GM23338 (cell line): ENCODE data around the gene ENTPD5.

ENCODE experiments used
- CREB1 ChIP-seq: fragments of 250-450 bp; sonication (Bioruptor Pico); IDR thresholded peaks from 2 replicates; pipeline ENCODE4 v1.5.0; 2020; ENCODE audit warnings: low read depth, mild to moderate bottlenecking, moderate library complexity
- EZH2 ChIP-seq: fragments of 200-600 bp; sonication (generic); IDR thresholded peaks from one replicate; pipeline ENCODE4 v1.8.0; 2017; ENCODE audit warnings: antibody characterized with exemption, mild to moderate bottlenecking, low read depth; ENCODE audit not compliant: unreplicated experiment
- EZH2phosphoT487 ChIP-seq: fragments of 200-600 bp; sonication (generic); IDR thresholded peaks from one replicate; pipeline ENCODE4 v1.8.1; 2018; ENCODE audit warnings: antibody characterized with exemption; ENCODE audit not compliant: unreplicated experiment
- JUNB ChIP-seq: IDR thresholded peaks from one replicate; pipeline ENCODE4 v1.6.1; 2016; ENCODE audit warnings: antibody characterized with exemption; ENCODE audit not compliant: unreplicated experiment
- NANOG ChIP-seq: IDR thresholded peaks from 2 replicates; pipeline ENCODE4 v1.6.1; 2016; ENCODE audit warnings: antibody characterized with exemption, borderline replicate concordance
- POLR2AphosphoS5 ChIP-seq: IDR thresholded peaks from 2 replicates; pipeline ENCODE4 v1.6.1; 2016; ENCODE audit warnings: antibody characterized with exemption, low read depth
- STAT1 ChIP-seq: IDR thresholded peaks from one replicate; pipeline ENCODE4 v1.6.1; 2016; ENCODE audit warnings: antibody characterized with exemption; ENCODE audit not compliant: unreplicated experiment
- ZNF114 ChIP-seq: fragments of 250-450 bp; sonication (Bioruptor Pico); IDR thresholded peaks from 2 replicates; pipeline ENCODE4 v1.5.0; 2020; ENCODE audit warnings: mild to moderate bottlenecking, moderate library complexity
- ZNF331 ChIP-seq: fragments of 250-450 bp; sonication (Bioruptor Pico); IDR thresholded peaks from 2 replicates; pipeline ENCODE4 v1.5.0; 2020; ENCODE audit warnings: low read depth, mild to moderate bottlenecking, moderate library complexity
- TF ChIP-seq, protein P1 (sequence below), 2 experiments: fragments of 200-600 bp in 1 of 2; sonication (generic) in 1 of 2; conservative IDR thresholded peaks; 2 replicates each; pipeline versions ENCODE4 v1.5.1 to v1.6.1; 2016 to 2017; ENCODE audit warnings: antibody characterized with exemption in 2 of 2, low read depth in 2 of 2, mild to moderate bottlenecking in 2 of 2, moderate library complexity in 1 of 2
- TF ChIP-seq, protein P2 (sequence below): IDR thresholded peaks from one replicate; pipeline ENCODE4 v1.6.1; 2018; ENCODE audit warnings: antibody characterized with exemption; ENCODE audit not compliant: unreplicated experiment
- TF ChIP-seq, protein P3 (sequence below): IDR thresholded peaks from 2 replicates; pipeline ENCODE4 v1.6.1; 2016; ENCODE audit warnings: antibody characterized with exemption
- TF ChIP-seq, protein P4 (sequence below): fragments of 250-450 bp; sonication (Bioruptor Pico); IDR thresholded peaks from 2 replicates; pipeline ENCODE4 v1.5.0; 2020; ENCODE audit warnings: mild to moderate bottlenecking, moderate library complexity

DNA sequence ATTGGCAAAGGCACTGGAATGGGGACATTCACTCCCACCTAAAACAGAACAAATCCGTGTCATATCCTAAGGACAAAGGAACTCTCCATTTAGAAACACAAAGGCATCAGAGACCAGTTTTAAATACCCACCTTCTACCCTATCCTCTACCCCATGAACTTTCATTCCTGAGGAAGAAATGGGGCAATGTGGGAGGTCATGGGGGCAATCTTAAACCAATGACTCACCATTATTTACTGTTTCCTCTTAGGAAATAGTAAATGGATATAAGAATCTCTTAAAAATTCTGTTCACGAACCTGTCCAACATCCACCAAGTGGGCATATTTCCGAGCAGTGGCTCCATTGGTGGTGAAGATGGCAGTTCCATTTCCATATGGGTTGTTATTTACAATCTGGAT lies 45.8 kb upstream of the ENTPD5 start:
- no peak for TF ChIP-seq EZH2
- no peak for TF ChIP-seq POLR2AphosphoS5
- TF ChIP-seq, protein P1, sequence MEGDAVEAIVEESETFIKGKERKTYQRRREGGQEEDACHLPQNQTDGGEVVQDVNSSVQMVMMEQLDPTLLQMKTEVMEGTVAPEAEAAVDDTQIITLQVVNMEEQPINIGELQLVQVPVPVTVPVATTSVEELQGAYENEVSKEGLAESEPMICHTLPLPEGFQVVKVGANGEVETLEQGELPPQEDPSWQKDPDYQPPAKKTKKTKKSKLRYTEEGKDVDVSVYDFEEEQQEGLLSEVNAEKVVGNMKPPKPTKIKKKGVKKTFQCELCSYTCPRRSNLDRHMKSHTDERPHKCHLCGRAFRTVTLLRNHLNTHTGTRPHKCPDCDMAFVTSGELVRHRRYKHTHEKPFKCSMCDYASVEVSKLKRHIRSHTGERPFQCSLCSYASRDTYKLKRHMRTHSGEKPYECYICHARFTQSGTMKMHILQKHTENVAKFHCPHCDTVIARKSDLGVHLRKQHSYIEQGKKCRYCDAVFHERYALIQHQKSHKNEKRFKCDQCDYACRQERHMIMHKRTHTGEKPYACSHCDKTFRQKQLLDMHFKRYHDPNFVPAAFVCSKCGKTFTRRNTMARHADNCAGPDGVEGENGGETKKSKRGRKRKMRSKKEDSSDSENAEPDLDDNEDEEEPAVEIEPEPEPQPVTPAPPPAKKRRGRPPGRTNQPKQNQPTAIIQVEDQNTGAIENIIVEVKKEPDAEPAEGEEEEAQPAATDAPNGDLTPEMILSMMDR (conservative IDR thresholded peaks at IDR 0.05; ENCODE audit: low read depth in 2 of 2) = no peak
- TF ChIP-seq EZH2phosphoT487 = no peak
- no peak for TF ChIP-seq CREB1 (CRISPR knock-in tag)
- TF ChIP-seq ZNF114 (CRISPR knock-in tag) = no peak
- TF ChIP-seq, protein P2, sequence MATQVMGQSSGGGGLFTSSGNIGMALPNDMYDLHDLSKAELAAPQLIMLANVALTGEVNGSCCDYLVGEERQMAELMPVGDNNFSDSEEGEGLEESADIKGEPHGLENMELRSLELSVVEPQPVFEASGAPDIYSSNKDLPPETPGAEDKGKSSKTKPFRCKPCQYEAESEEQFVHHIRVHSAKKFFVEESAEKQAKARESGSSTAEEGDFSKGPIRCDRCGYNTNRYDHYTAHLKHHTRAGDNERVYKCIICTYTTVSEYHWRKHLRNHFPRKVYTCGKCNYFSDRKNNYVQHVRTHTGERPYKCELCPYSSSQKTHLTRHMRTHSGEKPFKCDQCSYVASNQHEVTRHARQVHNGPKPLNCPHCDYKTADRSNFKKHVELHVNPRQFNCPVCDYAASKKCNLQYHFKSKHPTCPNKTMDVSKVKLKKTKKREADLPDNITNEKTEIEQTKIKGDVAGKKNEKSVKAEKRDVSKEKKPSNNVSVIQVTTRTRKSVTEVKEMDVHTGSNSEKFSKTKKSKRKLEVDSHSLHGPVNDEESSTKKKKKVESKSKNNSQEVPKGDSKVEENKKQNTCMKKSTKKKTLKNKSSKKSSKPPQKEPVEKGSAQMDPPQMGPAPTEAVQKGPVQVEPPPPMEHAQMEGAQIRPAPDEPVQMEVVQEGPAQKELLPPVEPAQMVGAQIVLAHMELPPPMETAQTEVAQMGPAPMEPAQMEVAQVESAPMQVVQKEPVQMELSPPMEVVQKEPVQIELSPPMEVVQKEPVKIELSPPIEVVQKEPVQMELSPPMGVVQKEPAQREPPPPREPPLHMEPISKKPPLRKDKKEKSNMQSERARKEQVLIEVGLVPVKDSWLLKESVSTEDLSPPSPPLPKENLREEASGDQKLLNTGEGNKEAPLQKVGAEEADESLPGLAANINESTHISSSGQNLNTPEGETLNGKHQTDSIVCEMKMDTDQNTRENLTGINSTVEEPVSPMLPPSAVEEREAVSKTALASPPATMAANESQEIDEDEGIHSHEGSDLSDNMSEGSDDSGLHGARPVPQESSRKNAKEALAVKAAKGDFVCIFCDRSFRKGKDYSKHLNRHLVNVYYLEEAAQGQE = no peak
- no peak for TF ChIP-seq JUNB
- no peak for TF ChIP-seq STAT1
- TF ChIP-seq ZNF331 (CRISPR knock-in tag) = no peak
- TF ChIP-seq, protein P3, sequence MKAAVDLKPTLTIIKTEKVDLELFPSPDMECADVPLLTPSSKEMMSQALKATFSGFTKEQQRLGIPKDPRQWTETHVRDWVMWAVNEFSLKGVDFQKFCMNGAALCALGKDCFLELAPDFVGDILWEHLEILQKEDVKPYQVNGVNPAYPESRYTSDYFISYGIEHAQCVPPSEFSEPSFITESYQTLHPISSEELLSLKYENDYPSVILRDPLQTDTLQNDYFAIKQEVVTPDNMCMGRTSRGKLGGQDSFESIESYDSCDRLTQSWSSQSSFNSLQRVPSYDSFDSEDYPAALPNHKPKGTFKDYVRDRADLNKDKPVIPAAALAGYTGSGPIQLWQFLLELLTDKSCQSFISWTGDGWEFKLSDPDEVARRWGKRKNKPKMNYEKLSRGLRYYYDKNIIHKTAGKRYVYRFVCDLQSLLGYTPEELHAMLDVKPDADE = no peak
- no peak for TF ChIP-seq NANOG
- TF ChIP-seq, protein P4, sequence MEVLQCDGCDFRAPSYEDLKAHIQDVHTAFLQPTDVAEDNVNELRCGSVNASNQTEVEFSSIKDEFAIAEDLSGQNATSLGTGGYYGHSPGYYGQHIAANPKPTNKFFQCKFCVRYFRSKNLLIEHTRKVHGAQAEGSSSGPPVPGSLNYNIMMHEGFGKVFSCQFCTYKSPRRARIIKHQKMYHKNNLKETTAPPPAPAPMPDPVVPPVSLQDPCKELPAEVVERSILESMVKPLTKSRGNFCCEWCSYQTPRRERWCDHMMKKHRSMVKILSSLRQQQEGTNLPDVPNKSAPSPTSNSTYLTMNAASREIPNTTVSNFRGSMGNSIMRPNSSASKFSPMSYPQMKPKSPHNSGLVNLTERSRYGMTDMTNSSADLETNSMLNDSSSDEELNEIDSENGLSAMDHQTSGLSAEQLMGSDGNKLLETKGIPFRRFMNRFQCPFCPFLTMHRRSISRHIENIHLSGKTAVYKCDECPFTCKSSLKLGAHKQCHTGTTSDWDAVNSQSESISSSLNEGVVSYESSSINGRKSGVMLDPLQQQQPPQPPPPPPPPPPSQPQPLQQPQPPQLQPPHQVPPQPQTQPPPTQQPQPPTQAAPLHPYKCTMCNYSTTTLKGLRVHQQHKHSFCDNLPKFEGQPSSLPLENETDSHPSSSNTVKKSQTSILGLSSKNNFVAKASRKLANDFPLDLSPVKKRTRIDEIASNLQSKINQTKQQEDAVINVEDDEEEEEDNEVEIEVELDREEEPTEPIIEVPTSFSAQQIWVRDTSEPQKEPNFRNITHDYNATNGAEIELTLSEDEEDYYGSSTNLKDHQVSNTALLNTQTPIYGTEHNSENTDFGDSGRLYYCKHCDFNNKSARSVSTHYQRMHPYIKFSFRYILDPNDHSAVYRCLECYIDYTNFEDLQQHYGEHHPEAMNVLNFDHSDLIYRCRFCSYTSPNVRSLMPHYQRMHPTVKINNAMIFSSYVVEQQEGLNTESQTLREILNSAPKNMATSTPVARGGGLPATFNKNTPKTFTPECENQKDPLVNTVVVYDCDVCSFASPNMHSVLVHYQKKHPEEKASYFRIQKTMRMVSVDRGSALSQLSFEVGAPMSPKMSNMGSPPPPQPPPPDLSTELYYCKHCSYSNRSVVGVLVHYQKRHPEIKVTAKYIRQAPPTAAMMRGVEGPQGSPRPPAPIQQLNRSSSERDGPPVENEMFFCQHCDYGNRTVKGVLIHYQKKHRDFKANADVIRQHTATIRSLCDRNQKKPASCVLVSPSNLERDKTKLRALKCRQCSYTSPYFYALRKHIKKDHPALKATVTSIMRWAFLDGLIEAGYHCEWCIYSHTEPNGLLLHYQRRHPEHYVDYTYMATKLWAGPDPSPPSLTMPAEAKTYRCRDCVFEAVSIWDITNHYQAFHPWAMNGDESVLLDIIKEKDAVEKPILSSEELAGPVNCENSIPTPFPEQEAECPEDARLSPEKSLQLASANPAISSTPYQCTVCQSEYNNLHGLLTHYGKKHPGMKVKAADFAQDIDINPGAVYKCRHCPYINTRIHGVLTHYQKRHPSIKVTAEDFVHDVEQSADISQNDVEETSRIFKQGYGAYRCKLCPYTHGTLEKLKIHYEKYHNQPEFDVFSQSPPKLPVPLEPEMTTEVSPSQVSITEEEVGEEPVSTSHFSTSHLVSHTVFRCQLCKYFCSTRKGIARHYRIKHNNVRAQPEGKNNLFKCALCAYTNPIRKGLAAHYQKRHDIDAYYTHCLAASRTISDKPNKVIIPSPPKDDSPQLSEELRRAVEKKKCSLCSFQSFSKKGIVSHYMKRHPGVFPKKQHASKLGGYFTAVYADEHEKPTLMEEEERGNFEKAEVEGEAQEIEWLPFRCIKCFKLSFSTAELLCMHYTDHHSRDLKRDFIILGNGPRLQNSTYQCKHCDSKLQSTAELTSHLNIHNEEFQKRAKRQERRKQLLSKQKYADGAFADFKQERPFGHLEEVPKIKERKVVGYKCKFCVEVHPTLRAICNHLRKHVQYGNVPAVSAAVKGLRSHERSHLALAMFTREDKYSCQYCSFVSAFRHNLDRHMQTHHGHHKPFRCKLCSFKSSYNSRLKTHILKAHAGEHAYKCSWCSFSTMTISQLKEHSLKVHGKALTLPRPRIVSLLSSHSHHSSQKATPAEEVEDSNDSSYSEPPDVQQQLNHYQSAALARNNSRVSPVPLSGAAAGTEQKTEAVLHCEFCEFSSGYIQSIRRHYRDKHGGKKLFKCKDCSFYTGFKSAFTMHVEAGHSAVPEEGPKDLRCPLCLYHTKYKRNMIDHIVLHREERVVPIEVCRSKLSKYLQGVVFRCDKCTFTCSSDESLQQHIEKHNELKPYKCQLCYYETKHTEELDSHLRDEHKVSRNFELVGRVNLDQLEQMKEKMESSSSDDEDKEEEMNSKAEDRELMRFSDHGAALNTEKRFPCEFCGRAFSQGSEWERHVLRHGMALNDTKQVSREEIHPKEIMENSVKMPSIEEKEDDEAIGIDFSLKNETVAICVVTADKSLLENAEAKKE = no peak
